ENCODE results near the gene ZNF318.
A peak's percentile ranks its signal among the peaks of the same experiment; 100 is the strongest.
"Not testable (repeated sequence)": the region's sequence is repeated elsewhere in the genome, so short reads cannot be mapped to it uniquely, and the experiment has no call there.

Gene ZNF318

DNA sequence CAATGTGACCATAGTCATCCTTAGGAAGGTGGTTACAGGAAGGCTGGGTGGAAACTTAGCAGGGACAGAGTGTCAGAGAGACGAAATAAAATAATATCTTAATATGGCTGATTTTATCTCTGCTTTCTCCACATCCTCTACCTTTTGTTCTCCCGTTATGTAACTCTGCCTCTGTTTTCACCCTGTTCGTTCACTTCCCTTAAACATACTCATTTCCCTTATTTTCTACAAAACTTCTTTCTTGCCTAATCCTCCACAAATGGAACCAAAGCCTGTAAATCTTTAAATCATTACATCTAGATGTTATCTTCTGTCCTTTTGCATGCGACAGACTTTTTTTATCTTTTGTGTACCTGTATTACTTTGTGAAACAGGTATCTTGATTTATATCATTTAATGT, 37.6 kb downstream of the ZNF318 start:
- DNase-seq = no peak

DNA sequence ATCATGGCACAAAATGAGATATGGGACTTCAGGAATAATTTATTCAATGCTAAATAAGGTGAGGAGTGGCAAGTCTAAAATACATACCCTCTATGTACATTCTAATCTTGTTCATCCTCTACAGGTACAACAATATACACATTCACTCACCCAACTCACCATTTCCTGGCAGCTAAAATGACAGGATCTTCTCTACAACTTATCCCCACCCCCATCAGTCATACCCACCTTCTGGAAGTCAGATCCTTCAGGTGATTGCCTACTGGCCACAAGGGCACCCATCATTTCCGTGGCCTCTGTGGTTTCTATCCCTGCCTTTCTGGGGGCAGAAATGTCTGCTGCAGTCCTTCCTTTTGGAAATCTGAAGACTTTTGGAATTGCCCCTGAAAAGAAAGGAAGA, 38.0 kb downstream of the ZNF318 start:
- DNase-seq = no peak

DNA sequence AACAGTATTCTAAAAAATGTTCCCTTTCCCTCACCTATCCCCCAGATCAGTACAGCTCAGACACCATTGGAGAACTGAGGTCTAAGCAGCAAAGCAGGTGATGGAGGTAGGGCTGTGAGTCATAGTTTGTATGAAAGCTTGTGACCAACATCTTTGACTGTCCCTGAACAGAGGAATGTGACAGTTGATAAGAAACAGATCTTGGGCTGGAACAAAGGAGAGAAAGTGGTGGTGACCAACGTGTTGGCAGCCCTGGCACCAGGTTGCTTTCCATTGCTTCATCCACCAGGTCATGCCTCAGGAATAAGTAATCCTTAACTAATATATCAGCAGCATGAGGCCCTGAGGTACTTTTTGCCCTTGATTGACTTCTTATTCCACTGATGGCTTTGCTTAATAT, 40.9 kb downstream of the ZNF318 start:
- DNase-seq = no peak

DNA sequence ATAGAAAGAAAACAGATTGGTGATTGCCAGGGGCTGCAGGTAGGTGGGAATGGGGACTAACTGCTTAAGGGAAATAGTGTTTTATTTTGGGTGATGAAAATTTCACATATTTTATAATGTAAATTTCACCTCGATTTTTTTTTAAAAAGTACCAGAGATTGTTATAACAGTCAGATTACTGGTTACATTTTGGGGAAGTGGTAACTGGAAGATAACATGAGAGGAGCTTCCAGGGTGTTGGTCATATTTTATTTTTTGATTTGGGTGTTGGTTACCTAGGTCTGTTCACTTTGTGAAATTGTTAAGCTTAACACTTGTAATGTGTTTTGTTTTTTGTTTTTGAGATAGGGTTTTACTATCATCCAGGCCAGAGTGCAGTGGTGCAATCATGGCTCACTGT, 43.6 kb downstream of the ZNF318 start:
- DNase-seq = no peak

DNA sequence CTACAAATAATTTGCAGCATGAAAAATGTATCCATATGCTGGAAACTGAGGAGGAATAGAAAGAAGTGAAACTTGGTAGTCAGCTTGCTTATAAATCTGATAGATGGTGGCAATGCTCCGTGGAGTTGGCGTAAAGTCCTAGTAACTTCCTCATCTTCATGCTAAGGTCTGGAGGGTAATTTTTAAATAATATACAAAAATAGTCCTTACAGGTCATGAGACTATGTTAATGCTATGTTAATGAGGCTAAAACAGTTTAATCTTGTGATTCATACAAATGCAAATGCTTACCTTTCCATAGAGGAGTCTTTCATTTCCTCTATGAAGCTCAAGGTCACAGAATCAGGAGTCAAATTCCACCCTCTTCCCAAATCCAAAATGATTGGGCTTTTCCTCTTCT, 51.4 kb downstream of the ZNF318 start:
- DNase-seq = no peak

DNA sequence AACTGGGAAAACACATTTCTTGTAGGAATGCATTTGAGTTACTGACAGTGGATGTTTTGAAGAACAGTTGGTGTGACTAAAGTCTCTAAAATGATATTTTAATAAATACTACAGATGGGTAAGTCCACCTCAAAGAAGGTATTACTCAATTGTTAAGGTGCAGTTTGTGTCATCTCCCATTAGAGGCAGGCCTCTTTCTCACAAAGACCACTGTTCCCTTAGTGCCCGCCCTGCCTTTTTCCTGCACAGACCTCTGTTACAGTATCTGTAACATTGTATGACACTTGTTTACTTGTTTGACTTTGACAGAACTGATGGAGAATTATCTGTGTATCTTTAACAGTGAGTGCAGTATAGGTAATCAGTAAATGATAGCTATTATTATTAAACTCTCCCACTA, 55.6 kb downstream of the ZNF318 start:
- no peak for DNase-seq

DNA sequence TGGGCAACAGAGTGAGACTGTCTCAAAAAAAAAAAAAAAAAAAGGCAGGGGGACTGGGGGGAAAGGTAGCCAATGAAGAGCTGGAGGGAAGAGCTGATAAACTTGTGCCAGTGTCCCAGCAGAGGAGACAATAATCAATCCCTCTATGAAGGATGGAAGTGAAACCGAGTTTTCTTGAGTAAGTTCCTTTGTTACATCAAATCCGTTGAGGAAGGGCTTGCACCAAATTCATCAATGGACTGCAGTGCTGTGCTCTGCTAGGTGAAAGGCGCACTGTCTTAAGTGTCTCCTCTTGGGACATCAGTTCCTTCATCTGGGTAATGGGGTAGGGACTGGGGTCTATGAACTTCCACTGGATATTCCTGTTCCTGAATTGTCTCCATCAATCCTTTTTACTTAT, 57.8 kb downstream of the ZNF318 start:
- DNase-seq = no peak

DNA sequence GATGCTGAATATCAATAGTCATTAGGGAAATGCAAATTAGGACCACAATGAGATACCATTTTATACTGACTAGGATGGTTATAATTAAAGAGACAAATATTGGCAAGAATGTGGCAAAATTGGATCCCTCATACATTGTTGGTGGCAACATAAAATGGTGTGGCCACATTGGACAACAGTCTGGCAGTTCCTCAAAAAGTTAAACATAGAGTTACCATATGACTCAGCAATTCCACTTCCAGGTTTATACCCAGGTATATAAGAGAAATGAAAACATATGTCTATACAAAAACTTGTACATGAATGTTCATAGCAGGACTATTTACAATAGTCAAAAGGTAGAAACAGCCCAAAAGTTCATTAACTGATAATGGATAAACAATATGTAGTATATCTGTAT, 58.8 kb downstream of the ZNF318 start:
- DNase-seq = no peak

DNA sequence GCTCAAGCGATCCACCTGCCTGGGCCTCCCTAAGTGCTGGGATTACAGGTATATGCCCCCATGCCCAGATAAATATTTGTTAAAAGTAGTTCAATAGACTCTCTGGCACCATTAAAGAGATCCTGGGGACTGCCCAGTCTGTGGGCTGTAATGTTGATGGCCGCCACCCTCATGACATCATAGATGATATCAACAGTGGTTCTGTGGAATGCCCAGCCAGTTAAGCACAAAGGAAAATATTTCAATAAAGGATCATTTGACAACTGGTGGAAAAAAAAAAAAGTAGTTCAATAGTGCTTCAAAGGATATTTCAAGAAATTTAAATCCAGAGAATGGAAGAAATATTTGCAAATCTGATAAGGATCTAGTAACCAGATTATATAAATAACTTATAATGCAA, 59.3 kb downstream of the ZNF318 start:
- no peak for DNase-seq

DNA sequence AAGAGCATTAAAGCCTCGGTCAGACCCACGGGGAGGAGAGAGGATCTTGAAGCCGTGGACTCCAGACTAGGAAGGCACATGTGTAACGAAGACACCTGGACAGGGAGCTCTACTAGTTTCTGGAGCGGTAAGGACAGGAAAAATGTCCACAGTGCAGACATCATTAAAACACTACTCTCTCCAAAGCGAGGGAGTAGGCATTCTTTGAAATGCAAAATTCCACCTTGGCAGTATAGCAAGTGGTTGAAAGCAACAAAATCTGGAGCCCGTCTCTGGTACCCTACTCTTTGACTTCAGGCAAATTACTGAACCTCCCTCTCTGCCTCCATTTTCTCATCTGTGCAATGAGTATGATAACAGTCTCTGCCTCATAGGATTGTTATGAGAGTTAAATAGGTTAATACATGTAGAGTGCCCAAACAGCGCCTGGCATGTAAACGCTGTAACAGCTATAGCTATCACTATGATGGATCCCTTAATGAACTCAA, 60.4 kb downstream of the ZNF318 start:
- DNase-seq = no peak

DNA sequence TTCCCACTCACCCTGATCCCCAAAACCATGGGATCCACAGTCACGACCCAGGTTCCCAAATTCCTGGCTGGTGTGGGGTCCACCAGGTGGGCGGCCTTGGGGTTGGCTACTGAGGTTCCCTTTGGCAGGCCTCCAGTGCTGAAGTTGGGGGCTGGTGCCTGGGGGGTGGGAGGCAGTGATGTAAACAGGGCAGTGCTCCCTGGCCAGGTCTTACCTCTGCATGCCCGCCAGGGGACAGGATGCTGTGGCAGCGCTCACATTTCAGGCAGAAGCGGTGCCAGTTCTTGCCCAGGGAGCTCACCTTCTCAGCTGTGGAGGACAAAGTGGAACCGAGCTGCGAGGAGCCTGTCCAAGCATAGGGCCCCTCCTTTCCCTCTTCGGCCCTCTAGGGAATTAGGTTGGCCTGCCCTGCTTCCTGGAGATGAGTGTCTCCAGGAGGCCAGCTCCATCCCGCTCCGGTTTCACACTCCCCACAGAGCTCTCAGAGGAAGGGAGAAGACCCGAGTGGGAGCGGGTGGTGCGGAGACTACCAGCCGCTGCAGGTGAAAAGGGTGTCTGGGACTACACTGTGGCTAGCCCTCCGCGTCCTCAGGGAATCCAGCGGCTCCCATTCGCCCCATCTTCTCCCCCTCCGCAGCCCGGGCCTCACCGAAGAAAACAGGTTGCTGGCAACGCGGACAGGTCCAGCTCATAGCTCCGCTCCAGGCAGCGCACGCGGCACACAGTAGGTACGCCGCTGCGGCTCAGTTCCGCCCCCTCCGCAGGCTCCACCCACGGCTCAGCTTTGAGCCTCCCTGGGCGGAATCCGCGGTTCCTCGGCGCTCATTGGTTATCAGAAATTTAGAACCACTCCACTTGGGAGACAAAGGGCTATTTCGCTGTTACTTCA, 61.1 kb downstream of the ZNF318 start, which contains the start of gene CRIP3:
Gene CRIP3, minus strand, starts transcription at position 726 of the 889 bp plus-strand sequence. Its CDS starts 34 bp downstream, at position 692.
- peak; percentile 10 to 51 for DNase-seq

DNA sequence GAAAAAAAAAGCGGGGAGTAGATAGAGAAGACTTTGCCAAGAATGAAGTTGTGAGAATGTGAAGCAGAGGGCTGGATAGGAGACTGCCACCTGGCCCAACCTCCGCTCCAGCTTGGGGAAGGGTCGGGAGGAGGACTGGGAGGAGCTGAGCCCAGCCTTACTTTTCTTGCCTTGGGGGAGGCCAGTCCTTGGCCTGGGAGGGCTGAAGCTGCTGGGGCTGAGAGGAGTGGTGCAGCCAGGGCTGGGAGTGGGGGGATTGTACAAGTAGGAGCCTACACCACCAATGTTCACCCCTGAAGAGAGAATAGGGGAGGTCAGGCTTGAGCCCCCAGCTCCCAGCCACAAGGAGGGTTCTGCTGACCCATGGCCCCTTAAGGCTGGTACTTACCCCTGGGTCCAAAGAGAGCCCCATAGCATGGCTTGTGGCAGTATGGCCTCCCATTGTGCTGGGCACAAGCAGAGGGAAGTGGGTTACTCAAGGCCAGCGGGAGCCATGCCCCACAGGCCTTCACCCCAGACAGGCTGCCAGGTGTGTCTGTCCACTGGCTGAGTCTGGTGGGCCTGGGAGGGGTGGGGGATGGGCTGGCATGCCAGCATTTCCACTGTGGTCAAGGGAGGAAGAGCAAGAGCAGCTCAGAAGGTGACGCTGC, 61.9 kb downstream of the ZNF318 start:
- DNase-seq = no peak

DNA sequence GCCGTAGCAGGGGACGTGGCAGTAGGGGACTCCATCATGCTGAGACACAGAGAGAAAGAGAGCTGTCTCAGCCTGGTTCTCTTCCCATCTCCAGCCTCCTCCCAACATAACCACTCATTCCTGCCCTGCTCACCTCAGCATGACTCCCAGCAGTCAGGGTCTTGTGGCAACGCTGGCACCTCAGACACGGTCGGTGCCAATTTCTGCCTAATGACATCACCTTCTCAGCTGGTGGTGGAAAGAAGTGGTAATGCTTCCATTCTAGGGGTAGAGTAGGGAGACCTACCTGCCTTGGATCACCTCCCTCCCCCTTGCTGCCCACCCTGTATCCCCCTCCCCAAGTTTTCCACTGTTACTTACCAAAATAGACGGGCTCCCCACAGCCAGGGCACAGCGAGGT, 63.4 kb downstream of the ZNF318 start:
- no peak for DNase-seq

DNA sequence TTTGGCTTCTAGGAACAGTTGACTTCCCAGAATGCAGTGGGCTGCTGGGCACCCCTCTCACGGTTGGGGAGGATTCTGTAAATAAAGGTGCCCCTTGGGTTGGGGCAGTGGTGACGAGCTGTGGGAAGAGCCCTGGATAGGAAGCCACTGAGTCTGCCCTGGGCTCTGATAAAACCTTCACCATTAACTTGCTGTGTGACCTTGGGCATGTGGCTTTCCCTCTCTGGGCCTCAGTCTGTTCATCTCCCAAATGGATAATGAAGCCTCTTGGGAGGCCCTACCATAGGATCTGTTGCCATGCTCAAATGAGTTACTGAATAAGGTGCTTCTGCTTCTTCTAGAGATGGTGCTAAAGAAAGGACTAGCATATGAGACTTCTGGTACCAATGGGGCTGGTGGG, 64.6 kb downstream of the ZNF318 start:
- no peak for DNase-seq

DNA sequence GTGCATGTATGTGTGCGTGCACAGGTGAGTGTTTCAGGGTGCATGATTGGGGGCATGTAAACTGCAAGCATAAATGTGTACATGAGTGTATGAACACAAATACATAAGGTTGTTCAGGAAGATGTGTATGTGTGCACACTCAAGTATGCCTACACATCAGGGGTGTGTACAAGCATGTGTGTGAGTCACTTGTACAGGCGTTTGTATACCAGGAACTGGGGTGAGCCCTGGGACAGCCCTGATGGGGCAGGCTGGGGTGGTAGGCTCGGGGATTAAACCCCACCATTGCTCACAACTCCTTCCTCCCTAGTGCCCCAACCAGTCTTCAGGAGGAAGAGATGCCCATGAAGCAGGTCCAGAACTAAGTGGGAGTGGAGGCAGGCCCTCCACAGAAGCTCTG, 65.1 kb downstream of the ZNF318 start:
- DNase-seq = no peak

DNA sequence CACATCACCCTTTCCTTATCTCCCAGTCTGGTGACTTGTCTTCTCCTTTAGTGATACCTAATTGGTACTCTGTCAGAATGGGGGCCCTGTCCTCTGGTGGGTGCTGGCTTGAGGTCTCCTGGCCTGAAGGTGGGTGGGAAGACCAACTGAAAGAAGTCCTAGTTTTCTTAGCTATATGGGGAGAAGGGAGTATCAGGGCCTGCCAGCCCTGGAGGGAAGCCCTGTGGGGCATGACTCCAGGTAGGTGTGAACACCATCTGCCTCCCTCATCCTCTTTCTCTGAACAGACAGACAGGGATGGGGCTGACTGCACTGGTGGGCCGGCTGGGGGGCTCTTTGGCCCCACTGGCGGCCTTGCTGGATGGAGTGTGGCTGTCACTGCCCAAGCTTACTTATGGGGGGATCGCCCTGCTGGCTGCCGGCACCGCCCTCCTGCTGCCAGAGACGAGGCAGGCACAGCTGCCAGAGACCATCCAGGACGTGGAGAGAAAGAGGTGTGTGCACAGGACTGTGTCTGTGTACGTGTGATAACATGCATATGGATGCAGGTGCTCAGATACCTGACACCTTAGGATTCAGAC, 65.6 kb downstream of the ZNF318 start:
- no peak for DNase-seq

DNA sequence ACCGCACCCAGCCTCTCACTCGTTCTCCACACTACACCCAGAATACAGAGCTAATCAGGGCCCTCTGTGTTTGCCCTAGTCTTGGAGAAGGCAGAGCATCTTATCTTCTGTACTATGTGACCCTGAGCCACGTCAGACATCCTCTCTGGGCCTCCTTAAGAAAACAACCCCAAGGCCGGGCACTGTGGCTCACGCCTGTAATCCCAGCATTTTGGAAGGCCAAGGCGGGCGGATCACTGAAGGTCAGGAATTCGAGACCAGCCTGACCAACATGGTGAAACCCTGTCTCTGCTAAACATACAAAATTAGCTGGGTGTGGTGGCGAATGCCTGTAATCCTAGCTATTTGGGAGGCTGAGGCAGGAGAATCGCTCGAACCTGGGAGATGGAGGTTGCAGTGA, 66.4 kb downstream of the ZNF318 start:
- DNase-seq = not testable (repeated sequence)

DNA sequence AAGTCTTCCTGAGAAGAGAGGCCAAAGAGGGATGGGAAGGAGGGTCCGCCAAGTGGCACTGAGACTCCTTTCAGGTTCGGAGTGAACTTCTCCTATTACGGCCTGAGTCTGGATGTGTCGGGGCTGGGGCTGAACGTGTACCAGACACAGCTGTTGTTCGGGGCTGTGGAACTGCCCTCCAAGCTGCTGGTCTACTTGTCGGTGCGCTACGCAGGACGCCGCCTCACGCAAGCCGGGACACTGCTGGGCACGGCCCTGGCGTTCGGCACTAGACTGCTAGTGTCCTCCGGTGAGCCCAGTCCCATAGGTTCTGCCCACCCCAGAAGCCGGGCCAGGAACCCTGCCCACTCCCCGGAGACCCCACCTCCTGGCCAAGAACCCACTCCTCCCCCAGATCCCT, 67.3 kb downstream of the ZNF318 start:
- no peak for DNase-seq

DNA sequence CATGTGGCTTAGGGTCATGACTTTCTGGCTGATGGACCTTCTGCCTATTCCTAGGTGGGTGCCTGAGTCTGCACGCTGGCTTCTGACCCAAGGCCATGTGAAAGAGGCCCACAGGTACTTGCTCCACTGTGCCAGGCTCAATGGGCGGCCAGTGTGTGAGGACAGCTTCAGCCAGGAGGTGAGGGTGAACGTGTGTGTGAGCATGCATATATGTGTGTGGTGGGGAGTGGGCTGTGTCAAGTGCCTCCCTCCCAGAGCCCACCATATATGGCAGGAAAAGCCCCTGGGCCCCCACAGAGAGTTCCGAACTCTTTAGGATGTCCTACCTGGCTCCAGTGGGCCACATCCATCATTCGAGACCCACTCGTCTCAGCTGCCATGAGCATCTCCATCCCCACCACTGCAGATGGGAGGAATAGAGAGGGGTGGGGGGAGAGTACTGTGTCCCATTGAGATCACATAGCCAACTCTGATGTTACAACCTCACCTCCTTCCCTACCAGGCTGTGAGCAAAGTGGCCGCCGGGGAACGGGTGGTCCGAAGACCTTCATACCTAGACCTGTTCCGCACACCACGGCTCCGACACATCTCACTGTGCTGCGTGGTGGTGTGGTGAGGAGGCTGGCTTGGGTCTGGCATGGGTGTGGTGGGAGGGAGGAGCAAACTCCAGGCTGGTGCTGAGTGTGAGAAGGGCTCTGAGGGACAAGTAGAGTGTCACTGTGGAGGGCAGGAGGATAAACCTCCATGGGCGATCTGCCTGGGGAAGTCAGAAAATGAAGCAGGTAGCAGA, 68.2 kb downstream of the ZNF318 start:
- no peak for DNase-seq

DNA sequence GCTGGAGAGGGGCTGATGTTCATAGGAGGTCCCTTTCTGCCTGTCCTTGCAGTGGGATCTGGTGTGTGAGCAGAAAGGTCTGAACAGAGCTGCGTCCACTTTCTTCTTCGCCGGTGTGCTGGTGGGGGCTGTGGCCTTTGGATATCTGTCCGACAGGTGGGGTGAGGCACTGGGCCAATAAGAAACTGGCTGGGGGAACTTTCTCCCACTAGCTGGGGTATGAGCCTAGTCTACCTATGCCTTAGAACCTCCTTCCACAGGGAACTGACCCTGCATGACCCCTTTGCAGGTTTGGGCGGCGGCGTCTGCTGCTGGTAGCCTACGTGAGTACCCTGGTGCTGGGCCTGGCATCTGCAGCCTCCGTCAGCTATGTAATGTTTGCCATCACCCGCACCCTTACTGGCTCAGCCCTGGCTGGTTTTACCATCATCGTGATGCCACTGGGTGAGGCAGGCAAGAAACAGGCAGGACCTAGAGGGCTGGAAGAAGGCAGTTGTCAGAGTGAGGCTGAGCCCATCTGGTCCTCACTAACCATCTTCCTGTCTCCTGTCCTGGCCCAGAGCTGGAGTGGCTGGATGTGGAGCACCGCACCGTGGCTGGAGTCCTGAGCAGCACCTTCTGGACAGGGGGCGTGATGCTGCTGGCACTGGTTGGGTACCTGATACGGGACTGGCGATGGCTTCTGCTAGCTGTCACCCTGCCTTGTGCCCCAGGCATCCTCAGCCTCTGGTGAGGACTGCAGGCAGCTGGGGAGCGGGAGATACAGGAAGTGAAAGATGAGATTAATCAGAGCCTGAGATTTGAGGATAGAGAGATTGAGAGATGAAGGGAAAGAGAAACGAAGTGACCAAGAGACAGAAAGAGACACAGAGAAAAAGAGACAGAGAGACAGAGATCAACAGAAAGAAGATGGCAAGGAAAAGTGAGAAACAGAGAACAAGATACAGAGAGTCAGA, 69.8 kb downstream of the ZNF318 start:
- DNase-seq = no peak

DNA sequence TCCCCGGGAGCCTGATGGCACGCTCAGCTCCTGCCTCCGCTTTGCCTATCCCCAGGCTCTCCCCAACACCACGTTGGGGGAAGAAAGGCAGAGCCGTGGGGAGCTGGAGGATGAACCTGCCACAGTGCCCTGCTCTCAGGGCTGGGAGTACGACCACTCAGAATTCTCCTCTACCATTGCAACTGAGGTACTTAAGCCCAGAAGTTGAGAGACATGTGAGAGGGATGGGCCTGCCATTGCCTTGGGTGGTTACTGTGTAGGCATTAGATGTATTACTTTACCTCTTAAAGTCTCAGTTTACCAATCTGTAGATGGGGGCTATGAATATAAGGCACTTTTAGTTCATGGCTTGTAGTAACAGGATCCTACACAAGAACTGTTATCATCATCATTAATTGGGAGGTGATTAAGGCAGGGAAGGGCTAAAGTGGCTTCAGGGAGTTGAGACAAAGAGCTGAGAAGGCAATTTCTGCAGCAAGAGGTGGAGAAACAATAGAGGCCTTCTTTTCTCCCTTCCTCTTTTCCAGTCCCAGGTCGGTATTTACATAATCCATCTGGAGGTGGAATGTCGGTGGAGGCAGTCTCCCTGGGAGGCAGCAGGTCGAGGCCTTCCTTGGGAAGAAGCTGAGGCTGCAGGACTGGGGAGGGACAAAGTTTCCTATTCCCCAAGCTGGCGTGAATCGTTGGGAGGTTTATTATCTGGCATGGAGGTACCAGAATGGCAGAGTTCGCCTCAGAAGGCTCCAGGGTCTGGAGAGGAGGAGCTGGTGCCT, 70.7 kb downstream of the ZNF318 start:
- DNase-seq = no peak
